Parathyroid adenoma (tissue), 2 donors: ENCODE results near the gene SLC6A20.
"Not testable (repeated sequence)": the region's sequence is repeated elsewhere in the genome, so short reads cannot be mapped to it uniquely, and the experiment has no call there.

Experiments used
- H2AFZ ChIP-seq: fragments of 300-600 bp; sonication (generic); one replicate; pipeline ENCODE4 v1.7.0; 2017; ENCODE audit warnings: antibody characterized with exemption, mild to moderate bottlenecking
- H3K27ac ChIP-seq: fragments of 300-600 bp; sonication (generic); one replicate; pipeline ENCODE4 v1.7.0; 2017
- H3K27me3 ChIP-seq: fragments of 300-600 bp; sonication (generic); one replicate; pipeline ENCODE4 v1.7.0; 2017; ENCODE audit warnings: low read length; ENCODE audit not compliant: control insufficient read depth, insufficient read depth
- H3K36me3 ChIP-seq: fragments of 300-600 bp; sonication (generic); one replicate; pipeline ENCODE4 v1.7.0; 2017; ENCODE audit warnings: low read length; ENCODE audit not compliant: control insufficient read depth, insufficient read depth
- H3K4me1 ChIP-seq: fragments of 300-600 bp; sonication (generic); one replicate; pipeline ENCODE4 v1.7.0; 2017; ENCODE audit warnings: control low read depth
- H3K4me2 ChIP-seq: fragments of 300-600 bp; sonication (generic); one replicate; pipeline ENCODE4 v1.7.0; 2017; ENCODE audit warnings: low read length
- H3K4me3 ChIP-seq: fragments of 300-600 bp; sonication (generic); one replicate; pipeline ENCODE4 v1.7.0; 2017; ENCODE audit warnings: low read depth, low read length
- H3K79me2 ChIP-seq: fragments of 300-600 bp; sonication (generic); one replicate; pipeline ENCODE4 v1.7.0; 2017; ENCODE audit warnings: control low read depth
- H3K9ac ChIP-seq: fragments of 300-600 bp; sonication (generic); one replicate; pipeline ENCODE4 v1.7.0; 2017; ENCODE audit warnings: mild to moderate bottlenecking
- H3K9me3 ChIP-seq: fragments of 300-600 bp; sonication (generic); one replicate; pipeline ENCODE4 v1.7.0; 2017; ENCODE audit warnings: low read length; ENCODE audit not compliant: control insufficient read depth
- CTCF ChIP-seq: fragments of 300-600 bp; sonication (generic); IDR thresholded peaks from one replicate; pipeline ENCODE4 v1.7.0; 2017; ENCODE audit warnings: antibody characterized with exemption, mild to moderate bottlenecking
- donor health status: primary hyperparathyroidism.

Gene SLC6A20

GRCh38 chr3:45758871-45759270, 37.5 kb downstream of the SLC6A20 start:
- Histone ChIP-seq H3K79me2 (no peaks in the 10 kb centered on the region), H3K27me3 (no peaks in the 10 kb centered on the region), H3K4me2 (no peak overlapping the region), H3K9me3 (no peaks in the 10 kb centered on the region), H2AFZ (no peak overlapping the region), H3K4me3 (no peak overlapping the region), H3K9ac (no peak overlapping the region), H3K4me1 (no peaks in the 10 kb centered on the region), H3K36me3 (no peaks in the 10 kb centered on the region), H3K27ac (no peak overlapping the region)
- TF ChIP-seq CTCF = no peak

GRCh38 chr3:45757141-45757540, 39.2 kb downstream of the SLC6A20 start:
- H3K27me3 ChIP-seq, H3K9ac ChIP-seq, H3K4me1 ChIP-seq, H3K27ac ChIP-seq, H3K79me2 ChIP-seq, H3K4me3 ChIP-seq, H3K4me2 ChIP-seq, H3K9me3 ChIP-seq, H3K36me3 ChIP-seq, H2AFZ ChIP-seq: not testable (repeated sequence)

- no peaks in the 10 kb centered on the region for H3K79me2 ChIP-seq
- no peak overlapping the region for H3K27ac ChIP-seq
- H3K4me2 ChIP-seq = no peak overlapping the region
- H3K4me3 ChIP-seq = no peak overlapping the region
- H3K27me3 ChIP-seq = no peaks in the 10 kb centered on the region
- H2AFZ ChIP-seq = no peak overlapping the region
- H3K9ac ChIP-seq = no peak overlapping the region
- H3K36me3 ChIP-seq = no peaks in the 10 kb centered on the region
- no peaks in the 10 kb centered on the region for H3K9me3 ChIP-seq
- TF ChIP-seq CTCF = no peak
- no peaks in the 10 kb centered on the region for H3K4me1 ChIP-seq
Observed at GRCh38 chr3:45756055-45756454, 40.3 kb downstream of the SLC6A20 start.

- H3K9me3 ChIP-seq = no peaks in the 10 kb centered on the region
- no peak overlapping the region for H3K4me2 ChIP-seq
- H3K4me1 ChIP-seq = no peaks in the 10 kb centered on the region
- no peaks in the 10 kb centered on the region for H3K36me3 ChIP-seq
- no peaks in the 10 kb centered on the region for H3K79me2 ChIP-seq
- H2AFZ ChIP-seq = no peak overlapping the region
- no peak overlapping the region for H3K9ac ChIP-seq
- H3K4me3 ChIP-seq = no peak overlapping the region
- H3K27ac ChIP-seq = no peak overlapping the region
- H3K27me3 ChIP-seq = no peaks in the 10 kb centered on the region
- no peak for TF ChIP-seq CTCF
Observed at GRCh38 chr3:45754461-45754860, 41.9 kb downstream of the SLC6A20 start.

DNA sequence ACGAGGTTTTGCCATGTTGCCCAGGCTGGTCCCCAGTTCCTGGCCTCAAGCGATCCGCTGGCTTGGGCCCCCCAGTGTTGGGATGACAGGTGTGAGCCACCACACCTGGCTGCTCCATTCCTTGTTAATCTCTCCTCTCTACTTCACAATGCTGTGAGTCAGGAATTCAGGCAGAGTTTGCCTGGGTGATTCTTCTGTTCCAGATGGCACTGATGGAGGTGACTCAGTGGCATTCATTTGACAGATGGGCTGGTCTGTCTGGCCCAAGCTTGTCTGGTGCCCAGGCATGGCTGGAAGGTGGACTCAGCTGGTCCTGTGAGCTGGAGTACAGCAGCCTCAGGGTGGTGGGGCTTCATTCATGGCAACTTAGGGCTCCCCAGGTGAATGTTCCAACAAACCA, 43.2 kb downstream of the SLC6A20 start:
- Histone ChIP-seq H2AFZ (no peak overlapping the region), H3K27me3 (no peaks in the 10 kb centered on the region), H3K4me3 (no peak overlapping the region), H3K27ac (no peak overlapping the region), H3K9me3 (no peaks in the 10 kb centered on the region), H3K79me2 (no peaks in the 10 kb centered on the region), H3K9ac (no peak overlapping the region), H3K4me2 (no peak overlapping the region), H3K36me3 (no peaks in the 10 kb centered on the region), H3K4me1 (no peaks in the 10 kb centered on the region)
- no peak for TF ChIP-seq CTCF
